HG02588 (cell line): ENCODE results near the gene ERG.

Experiments used
- ATAC-seq: cut with Tn5 transposase; IDR thresholded peaks from one replicate; pipeline ENCODE4 v1.9.1; 2021; ENCODE audit warnings: mild to moderate bottlenecking, moderate library complexity; ENCODE audit not compliant: unreplicated experiment

The ERG gene, protein sequence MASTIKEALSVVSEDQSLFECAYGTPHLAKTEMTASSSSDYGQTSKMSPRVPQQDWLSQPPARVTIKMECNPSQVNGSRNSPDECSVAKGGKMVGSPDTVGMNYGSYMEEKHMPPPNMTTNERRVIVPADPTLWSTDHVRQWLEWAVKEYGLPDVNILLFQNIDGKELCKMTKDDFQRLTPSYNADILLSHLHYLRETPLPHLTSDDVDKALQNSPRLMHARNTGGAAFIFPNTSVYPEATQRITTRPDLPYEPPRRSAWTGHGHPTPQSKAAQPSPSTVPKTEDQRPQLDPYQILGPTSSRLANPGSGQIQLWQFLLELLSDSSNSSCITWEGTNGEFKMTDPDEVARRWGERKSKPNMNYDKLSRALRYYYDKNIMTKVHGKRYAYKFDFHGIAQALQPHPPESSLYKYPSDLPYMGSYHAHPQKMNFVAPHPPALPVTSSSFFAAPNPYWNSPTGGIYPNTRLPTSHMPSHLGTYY

DNA sequence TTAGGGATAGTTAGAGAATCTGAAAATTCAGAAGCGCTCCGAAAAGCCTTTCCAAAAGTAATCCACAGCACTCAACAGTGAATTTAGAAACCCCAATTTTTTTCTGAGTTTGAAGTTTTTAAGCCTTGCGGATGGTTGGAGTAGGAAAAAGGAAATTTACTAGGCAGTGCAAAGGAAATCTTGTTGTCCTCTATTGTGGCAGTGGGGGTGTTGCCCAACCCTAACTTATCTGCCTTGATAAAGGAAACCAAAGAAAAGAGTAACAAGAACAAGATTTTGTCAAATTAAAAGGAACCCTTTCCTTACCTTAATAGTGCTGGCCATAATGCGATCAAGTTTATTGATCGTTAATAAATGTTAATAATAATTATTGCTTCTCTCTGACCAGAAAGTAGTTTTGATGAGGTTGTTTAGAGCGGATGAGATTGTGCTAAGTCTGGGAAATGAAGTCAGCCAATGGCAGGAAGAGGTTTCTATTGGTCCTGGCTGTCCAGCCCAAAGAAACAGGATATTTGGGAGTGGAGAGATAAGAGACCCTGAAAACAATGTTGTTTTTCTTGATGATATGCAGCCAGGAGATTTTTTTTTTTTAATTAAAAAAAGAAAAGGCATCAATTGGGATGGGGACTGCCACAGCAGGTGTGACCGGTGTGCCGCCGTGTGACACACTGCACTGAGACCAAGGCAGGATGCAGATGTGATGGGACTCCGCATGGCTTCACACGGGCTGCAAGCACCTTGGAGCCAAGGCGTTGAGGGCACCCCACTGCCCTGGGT lies at the start of gene ERG:
Gene ERG, minus strand, starts transcription at position 421 of the 777 bp plus-strand sequence. Its CDS starts 97 bp downstream, at position 324.
- ATAC-seq: no peak

DNA sequence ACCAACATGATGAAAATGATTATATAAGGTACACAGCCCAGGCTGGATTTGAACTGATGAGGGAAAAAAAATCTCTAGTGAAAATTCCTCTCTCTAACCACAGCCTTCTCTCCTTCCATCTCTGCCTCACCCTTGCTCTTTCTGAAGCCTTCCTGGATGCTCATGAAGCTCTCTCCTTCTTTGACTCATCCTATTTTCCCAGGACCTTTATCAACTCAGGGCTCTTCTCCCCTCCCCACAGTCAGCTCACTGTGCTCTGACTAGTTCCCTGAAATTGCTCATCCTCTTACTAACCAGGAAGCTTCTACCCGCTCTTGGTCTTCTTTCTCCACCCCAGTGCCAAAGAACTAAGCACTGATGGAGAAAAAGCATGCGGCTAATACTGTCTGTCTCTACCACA lies 46.4 kb upstream of the ERG start:
- ATAC-seq: no peak

DNA sequence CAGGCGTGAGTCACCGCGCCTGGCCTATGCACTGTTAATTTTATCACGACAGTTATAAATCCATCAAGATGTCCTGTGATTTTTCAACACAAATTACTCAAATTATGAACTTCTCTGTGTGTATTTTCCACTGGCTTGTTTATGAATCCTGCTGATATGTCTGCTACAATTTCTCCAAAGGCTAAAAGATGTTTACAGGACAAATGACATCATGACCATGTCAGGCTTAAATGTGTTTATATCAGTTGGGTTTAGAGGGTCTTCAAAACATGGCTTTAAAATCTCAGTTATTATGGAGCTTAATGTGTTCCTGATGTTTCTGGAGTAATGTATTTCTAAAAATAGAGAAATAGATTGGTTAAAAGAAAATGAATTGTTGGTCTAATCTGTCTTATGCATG lies 44.0 kb upstream of the ERG start:
- no peak for ATAC-seq

DNA sequence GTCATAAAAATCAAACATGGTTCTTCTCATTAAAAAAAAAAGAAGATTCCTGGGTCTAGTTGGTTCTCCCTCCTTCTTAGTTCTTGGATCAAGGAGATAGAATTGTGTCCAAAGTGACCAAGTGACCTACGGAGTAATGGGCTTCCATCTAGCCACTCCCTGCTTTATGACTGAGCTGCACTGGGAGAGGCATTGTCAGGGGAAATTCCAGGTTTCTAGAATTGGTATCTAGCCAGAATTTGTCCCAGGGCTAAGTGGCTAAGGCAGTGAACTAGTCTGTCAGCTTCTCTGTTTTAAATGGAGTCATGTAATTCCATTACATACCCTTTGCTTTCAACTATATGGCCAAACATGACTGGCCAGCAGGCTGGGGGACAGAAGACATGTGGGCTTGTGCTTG lies 40.1 kb upstream of the ERG start:
- ATAC-seq: no peak

DNA sequence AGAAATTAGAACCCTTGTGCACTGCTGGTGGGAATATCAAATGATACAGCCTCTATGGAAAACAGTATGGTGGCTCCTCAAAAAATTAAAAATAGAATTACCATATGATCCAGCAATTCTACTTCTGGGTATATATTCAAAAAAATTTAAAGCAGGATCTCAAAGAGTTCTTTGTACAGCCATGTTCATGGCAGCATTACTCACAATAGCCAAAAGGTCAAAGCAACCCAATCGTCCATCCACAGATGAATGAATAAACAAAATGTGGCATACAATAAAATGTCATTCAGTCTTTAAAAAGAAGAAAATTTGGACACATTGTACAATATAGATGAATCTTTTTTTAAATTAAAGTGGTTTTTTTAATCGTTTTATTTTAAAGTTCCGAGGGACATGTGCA lies 36.3 kb upstream of the ERG start:
- ATAC-seq: no peak

DNA sequence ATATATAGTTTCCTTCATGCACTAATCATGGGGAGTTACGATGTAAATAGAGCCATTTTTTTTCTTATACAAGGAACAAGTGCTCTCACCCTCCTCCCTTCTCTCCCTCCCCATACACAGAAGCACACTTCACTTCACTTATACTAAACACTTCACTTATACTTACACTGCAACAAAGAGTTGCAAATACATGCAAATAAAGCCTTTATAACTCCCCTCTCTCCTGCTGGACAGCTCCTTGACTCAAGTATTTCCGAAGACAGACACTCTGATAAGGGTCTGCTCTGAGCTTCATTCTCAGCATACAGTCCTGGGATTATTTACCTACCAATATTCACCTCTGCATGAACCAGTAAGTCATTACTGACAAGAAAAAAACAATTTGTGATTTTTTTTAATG lies 35.6 kb upstream of the ERG start:
- no peak for ATAC-seq

DNA sequence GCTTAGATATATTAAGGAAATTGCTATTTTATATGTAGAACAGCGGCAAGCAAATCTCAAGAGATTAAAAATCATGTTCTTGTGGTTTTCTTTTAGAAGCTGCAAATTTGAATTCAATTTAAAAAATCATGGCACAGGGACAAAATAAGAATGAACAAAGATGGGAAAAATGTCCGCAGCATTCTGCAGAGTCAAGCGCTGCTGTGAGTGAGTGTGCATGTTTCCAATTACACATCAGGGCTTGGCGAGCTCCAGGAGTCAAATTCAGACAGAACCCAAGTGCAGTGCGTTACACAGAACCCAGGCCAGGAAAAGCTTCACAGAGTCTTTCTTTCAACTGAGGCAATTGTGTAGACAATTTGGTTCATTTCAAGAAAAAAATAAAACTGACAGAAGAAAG lies 33.3 kb upstream of the ERG start:
- ATAC-seq: no peak

DNA sequence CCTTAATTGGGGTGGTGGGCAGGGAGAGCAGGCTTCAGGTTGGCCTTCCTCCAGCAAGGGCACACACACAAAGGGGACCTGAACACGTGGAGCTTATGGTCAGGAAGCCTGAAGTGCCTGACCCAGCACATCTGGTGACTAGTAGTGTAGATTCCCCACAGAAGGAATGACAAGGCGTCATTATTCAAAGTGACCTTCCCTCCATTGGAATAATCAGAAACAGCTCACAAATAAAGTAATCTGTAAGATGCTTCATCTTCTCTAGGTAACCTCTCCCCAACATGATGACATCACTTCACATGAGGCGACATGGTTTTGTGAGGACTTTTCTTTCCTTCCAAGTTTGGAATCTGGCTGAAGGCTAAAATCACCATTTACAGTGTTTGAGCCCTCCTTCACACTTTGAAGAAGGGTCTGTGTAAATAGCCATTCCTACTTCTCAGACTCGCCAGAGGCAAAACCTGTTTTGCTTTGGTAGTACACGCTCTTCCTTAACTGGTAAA lies 32.8 kb upstream of the ERG start:
- no peak for ATAC-seq

DNA sequence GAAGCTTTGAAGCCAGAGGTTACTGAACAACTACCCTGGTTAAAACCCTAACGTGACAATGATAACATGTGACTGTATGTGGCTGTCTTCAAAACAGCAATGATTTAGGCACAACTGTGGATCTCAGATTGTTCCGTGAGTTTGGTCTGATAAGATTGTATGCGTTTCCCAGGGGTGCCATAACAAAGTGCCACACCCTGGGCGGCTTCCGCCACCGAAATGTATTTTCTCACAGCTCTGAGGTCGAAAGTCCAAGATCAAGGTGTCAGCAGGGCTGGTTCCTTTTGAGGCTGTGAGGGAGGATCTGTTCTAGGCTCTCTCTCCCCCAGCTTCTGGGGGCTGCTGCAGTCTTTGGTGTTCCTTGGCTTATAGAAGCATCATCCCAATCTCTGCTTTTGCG lies 29.5 kb upstream of the ERG start:
- no peak for ATAC-seq

DNA sequence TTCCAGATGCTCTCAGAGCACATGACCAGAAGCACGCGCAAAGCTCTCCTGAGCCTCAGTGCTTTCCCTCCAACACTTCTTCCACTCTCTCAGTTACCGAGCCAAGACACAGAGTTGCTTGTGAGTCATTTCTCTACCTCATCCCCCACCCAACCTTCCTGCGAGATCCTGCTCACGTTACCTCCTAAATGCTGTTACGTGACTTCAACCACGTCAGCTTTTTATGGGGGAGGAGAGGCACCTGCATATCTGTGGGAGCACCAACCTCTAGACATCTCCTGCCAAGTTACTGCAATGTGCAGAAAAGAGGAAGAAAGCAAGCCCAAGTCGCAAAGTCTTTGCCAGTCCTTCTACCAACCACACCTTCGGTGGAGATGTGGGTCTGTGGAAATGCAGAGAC lies 27.2 kb upstream of the ERG start:
- no peak for ATAC-seq

DNA sequence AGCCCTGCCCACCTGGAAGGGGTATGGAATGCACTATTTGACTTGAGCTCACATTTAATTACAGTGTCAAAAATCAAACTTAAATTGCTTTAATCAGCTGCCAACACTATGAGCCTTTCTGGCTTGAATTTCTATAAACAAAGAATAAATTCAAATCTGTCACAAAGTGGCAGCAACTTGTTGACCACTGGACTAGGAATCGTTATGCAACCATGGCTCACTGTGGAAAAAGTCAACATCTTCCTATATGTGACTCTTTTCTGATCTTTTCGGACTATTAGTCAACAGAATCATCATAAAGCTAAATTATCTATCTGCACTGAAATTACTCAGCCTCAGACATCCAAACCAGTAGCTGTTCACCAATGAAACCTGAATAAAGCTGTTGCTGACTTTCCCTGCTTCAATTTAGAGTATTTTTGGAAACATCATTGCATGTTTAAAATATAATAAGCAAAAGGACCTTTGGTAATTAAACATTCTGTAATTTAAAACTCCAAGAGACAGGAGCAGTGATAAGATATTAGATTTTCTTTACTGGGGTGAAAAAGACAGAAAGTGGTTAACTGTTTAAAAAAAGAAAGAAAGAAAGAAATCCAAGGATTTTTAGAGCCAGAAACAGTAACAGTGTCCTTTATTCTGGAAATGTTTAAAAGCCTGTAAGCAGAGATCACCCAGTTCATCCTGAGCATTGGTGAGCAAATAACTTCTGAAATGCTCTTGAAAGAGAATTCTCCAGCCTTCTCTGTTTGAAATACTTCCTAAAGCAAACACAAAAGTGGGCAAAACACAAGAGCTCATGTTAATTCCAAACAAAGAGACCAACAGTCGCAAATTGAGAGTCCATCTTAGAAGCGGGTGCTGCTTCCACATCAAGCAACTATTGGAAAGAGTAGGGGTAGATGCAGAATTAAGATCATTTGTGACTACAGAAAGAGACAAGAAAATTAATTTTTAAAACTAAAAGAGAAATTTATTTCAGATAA lies 26.2 kb upstream of the ERG start:
- no peak for ATAC-seq

DNA sequence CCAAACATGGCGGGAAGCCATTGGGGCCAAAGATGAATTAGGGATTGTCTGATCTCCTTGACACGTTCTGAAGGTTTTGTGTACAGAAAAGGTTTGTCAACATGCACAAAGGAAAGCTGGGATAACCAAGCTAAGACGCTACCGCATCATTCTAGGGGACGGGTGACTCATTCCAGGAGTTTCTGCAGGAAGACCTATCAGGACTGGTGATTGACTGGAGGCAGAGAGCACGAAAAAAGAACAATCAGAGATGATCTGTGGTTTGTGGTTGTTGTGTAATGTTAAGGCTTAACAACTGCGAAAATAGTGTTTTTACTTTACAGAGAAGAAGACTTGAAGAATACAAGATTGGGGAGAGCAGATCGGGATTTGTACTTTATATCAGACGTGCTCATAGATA lies 22.2 kb upstream of the ERG start:
- no peak for ATAC-seq

DNA sequence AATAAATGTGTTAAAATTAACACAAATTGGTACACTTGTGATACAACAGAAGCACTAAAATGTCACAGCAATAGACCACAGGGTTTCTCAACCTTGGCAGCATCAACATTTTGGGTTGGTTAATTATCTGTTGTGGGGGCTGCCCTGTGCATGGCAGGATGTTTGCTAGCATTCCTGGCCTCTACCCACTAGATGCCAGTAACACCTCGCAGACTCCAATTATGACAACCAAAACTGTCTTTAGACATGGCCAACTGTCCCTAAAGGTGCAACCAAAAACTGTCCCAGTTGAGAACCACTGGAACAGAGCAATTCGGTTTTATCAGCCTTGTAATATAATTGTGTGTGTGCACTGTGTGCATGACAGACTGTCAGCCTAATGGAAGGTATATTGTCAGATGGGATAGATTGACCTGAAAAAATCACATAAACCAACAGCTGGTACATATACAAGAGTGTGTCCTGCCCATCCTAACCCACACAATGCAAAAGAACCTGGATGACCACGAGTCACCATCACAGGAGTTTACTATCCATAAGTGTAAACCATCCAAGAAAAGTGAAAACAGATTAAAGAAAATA lies 13.5 kb upstream of the ERG start:
- ATAC-seq: no peak

DNA sequence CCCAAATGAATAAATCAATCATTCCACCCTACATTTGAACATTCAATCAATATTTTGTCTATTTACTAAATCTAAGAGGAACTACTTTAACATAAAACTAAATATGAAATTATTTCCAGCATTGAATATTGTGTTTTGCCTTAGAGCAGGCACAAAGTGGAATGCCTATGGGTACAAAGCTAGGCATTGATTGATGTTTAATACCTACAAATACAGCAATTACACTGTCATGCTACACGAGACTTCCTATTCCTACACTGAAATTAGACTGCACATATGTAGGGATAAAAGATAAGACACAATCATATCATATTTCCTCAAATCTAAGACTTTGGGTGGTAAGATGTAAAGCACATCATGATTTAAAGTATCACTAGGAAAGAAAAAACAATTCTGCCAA lies 12.9 kb upstream of the ERG start:
- no peak for ATAC-seq

DNA sequence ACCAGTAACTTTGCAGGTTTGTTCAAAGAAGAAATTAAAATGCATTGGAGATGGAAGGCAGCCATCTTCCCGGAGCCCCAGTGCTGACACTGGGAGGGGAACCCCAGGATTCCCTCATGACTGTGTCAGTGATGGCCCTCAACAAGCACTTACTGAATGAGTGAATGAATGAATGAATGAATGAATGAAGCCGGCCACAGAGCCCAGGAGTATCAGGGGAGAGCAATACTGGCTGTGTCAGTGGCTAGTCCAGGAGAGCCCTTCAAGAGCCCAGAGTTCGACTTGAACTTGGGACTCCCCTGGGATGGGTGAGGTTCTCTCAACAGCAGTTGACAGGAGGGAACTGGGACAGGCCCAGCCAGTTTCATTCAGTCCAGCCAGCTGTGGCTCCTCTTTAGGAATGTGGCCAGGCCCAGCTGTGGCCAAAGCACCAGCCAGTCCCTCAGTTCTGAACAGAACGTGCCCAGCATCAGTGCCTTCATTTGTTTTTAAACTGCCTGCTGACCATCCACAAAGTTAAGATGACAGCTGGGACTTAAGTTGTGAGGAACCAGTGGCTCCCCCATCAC lies 9.2 kb upstream of the ERG start:
- no peak for ATAC-seq

DNA sequence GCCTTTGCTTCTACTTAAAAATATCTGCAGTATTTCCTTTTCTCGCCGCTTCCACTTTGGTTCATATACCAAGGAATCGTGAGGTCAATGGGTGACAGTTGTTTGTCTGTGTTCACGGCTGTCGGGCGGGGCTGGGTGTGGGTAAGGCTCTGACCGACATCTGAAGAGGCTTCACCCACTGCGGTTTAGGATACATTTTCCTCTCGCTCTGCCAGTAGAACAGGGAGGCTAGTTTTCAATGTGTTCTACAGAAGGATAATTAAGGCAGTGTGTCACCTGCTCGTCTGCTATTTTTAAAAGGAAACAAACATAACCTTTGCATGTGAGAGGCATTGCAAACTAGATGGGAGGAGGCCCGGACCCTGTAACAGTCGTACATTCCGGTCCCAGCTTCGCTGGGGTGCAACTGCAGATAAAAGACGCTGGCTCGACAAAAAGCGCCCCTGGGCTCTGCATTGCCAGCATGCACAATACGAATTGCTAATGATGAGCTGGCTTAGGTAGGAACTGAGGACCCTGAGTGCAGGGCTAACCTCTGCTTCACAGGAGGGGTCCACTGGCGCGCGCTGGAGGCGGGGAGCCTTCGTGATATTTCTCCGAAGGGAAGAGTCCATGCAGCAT lies 8.5 kb upstream of the ERG start:
- ATAC-seq: no peak

DNA sequence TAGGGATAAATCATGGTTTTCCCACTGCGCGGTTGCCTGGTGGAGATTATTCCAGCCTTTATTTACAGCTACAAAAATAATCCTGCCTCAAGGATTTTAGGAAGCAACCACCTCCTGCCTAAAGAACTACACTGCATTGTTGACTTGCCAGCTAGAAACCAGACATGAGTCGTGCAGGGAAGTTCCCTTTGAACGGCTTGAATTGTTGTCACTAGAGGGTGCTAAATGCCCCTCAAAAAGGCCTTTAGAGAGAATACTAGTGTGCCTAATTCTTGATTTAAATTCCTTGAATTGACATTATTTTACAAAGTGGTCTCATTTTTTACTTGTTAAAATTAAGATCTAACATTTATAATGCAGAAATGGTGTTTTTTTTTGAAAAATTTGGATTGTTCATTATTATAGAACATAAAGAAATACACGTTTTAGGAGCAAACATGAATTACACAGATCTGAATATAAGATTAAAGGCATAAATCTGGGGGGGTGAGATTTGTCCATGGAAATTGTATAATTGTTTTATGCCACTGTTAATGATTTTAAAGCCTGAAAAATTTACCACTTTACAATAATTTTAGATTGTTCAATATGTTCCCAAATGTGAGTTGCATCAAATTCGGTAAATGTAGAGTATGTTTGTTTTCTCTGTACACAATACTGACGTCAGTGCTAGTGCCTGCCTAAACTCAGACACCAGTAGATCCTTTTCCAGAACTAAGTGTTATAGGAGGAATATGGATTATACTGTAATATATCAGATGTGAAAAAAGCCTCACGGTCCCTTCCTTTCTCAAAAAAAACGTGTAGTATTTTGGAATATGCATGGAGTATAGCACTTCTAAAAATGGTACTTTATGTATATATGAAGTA lies 7.6 kb upstream of the ERG start:
- no peak for ATAC-seq

DNA sequence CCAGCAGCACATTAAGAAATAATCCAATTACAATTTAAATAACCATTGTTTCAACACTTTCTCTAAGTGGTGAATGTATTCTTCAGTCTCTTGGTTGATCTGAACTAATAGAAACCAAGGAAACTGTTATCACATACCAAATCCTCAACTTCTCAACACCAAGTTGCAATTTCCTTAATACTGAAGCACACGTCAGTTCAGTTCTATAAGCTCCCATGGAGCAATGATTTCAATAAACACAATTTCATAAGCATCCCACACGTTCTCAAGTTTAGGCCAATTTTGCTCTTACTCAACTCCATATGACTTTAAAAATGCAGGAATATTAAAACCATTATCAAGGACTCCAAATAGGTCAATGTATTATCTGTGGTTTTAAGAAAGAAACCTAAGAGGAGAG lies 5.8 kb upstream of the ERG start:
- no peak for ATAC-seq

DNA sequence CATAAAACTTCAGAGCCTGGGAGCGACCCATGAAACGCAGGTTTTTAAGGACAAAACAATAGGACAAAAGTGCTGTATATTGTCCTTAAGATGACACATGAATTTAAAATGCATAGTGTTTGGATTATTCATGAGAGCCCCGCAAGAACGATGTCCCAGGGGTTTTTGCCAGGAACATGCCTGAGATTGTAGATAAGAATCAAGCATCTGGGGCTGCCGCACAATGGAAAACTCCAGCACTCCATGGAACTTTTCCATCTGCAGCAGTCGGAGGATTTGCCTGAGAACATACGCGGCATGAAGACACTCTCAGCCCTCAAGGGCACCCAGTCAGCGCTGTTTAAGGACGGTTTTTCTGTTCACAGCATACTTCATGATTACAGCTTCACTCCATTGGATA lies 5.3 kb upstream of the ERG start:
- no peak for ATAC-seq
